ENCODE data around the gene NAV2. TPM values are rescaled to one million over a fixed set of nuclear protein-coding genes. Genes with fewer than 3 reads are reported as not detected.

The NAV2 gene
- polyA plus RNA-seq, 1 experiment, result 5.1 TPM

DNA sequence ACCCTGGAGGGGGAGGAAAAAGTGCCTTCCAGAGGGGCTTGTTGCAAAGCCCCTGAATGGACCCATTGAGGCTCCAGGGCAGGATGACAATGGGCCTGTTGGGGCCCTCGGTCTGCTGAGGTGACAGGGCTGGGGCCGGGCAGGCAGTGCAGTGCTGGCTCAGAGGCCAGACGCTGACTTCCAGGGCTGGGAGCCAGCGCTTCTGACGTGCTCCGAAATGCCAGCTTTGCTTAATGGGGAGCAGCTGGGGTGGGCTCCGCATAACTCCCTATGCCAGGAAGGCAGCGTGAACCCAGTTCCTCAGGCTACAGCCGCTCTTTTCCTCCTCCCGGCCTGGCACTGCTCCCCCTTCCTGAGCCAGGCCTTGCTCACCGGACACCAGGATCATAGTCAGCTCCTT, 17.7 kb downstream of the NAV2 start:
- Histone ChIP-seq H3K4me3 (ENCODE audit: low read depth, low read length) (no peak overlapping the region), H3K27ac (ENCODE audit: low read depth, low read length) (no peak overlapping the region), H3K27me3 (ENCODE audit: control insufficient read depth, insufficient read depth, low read length) (no peaks in the 10 kb centered on the region), H3K9me3 (ENCODE audit: control insufficient read depth, insufficient read depth, low read length) (no peaks in the 10 kb centered on the region; the same call in 1 of the 2 replicates)
- ChIA-PET CTCF (interaction anchor here (1.2 to 2.0 kb wide), 3 partner anchors 12 to 167 kb away, joined by 3 to 8 read pairs (median 7); no protein-coding TSS in a partner anchor), POLR2A (no interaction called here)
- TF ChIP-seq, protein P1, sequence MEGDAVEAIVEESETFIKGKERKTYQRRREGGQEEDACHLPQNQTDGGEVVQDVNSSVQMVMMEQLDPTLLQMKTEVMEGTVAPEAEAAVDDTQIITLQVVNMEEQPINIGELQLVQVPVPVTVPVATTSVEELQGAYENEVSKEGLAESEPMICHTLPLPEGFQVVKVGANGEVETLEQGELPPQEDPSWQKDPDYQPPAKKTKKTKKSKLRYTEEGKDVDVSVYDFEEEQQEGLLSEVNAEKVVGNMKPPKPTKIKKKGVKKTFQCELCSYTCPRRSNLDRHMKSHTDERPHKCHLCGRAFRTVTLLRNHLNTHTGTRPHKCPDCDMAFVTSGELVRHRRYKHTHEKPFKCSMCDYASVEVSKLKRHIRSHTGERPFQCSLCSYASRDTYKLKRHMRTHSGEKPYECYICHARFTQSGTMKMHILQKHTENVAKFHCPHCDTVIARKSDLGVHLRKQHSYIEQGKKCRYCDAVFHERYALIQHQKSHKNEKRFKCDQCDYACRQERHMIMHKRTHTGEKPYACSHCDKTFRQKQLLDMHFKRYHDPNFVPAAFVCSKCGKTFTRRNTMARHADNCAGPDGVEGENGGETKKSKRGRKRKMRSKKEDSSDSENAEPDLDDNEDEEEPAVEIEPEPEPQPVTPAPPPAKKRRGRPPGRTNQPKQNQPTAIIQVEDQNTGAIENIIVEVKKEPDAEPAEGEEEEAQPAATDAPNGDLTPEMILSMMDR (IDR thresholded peaks at IDR 0.05; ENCODE audit: low read depth, low read length), result no peak
- DNase-seq (ENCODE audit: low read depth, low spot score), result no peak

DNA sequence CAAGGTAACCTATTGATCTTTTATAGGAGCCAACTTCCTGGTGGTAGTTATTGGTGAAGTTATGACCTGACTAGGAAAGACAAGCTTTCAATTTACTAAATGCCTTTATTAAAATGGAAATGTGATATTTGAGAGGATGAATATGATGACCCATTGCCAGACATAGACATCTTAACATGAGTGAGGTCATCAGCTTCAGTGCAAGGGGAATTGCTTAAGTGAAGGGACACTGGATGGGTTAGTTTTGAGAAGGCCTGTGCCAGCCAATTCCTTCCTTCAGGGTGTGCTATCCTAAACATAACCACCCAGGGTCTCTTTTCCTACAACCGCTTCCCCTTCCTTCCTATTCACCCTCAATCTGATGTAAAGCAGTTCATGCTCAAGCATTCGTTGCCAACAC, 21.5 kb downstream of the NAV2 start:
- DNase-seq (ENCODE audit: low read depth, low spot score), result no peak
- TF ChIP-seq, protein P1 (IDR thresholded peaks at IDR 0.05; ENCODE audit: low read depth, low read length), result no peak
- no peak overlapping the region for H3K4me3 ChIP-seq (ENCODE audit: low read depth, low read length)
- H3K27ac ChIP-seq (ENCODE audit: low read depth, low read length), result no peak overlapping the region
- ChIA-PET CTCF (interaction anchor here (1.5 to 8.7 kb wide), 3 partner anchors 9 to 176 kb away, joined by 7 to 158 read pairs (median 12); no protein-coding TSS in a partner anchor), POLR2A (no interaction called here)
- H3K9me3 ChIP-seq (ENCODE audit: control insufficient read depth, insufficient read depth, low read length), result no peaks in the 10 kb centered on the region; the same call in 1 of the 2 replicates
- H3K27me3 ChIP-seq (ENCODE audit: control insufficient read depth, insufficient read depth, low read length), result no peaks in the 10 kb centered on the region

DNA sequence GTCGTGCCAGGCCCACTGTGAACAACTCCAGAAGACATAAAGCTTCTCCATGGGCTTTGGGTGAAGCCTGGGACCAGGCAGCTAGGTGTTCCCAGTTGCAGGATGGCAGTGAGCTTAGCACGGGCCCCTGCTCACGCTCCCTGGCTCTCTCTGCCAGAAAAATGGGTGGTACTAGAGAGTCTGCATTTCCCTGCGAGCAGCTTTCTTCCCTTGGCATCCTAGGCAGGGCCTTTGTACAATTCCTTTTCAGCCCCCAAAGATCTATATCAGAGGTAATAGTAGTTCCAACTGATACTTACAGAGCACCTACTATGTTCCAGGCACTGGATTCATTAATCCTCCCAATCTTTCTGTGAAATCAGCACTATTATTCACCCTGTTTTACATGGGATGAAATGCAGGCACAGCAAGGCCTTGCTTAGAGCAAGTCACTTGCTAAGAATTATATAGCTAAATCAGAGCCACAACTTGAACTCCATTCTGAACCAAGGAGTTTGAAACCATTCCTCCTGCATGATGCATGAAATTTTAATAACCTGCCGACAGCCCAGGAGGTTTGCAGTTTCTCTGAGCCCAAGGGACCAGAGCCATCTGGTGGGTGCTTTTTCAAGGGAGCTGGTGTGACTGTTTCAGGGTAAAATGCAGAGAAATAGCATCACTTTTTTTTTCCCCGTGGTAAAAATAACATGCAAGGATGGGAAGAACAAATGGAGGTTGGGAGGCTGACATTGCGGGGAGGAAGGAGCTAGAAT, 22.7 kb downstream of the NAV2 start:
- TF ChIP-seq, protein P1 (IDR thresholded peaks at IDR 0.05; ENCODE audit: low read depth, low read length), result peak; percentile 47
- DNase-seq (ENCODE audit: low read depth, low spot score), result peak; percentile 15
- ChIA-PET CTCF (interaction anchor here (0.6 to 8.7 kb wide), 11 partner anchors 8 to 177 kb away, joined by 3 to 158 read pairs (median 3); partner anchors contain the start of gene NAV2), POLR2A (no interaction called here)
- Histone ChIP-seq H3K27me3 (ENCODE audit: control insufficient read depth, insufficient read depth, low read length) (no peaks in the 10 kb centered on the region), H3K4me3 (ENCODE audit: low read depth, low read length) (no peak overlapping the region), H3K27ac (ENCODE audit: low read depth, low read length) (no peak overlapping the region), H3K9me3 (ENCODE audit: control insufficient read depth, insufficient read depth, low read length) (no peaks in the 10 kb centered on the region; the same call in 1 of the 2 replicates)

DNA sequence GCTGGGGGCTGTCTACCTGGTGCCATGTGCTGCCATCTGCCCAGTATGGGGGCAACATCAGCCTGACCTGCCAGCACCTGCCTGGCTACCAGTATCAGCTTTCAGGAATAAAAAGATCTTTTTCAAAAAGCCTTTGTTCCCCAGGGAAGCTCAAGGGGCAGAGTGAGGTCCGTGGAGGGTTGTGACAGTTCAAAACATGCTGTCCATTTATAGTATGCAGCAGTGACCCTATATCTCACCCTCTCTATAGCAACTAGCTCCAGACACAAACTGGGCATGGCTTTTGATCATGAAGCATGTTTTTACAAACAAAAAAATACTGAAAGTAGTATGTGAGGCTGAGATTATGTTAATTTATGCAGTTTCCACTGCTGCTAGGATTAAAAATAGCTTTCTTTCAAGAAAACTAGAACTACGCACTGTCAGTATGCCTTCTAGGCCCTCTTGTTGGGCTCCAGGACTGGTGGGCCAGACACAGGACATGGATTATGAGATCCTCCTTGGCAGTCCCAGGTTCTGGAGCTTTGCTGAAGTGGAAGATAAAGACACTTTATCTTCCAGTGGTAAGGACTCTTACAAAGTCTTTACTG, 23.4 kb downstream of the NAV2 start:
- Histone ChIP-seq H3K27ac (ENCODE audit: low read depth, low read length) (no peak overlapping the region), H3K9me3 (ENCODE audit: control insufficient read depth, insufficient read depth, low read length) (no peaks in the 10 kb centered on the region), H3K4me3 (ENCODE audit: low read depth, low read length) (no peak overlapping the region), H3K27me3 (ENCODE audit: control insufficient read depth, insufficient read depth, low read length) (no peaks in the 10 kb centered on the region)
- no peak for DNase-seq (ENCODE audit: low read depth, low spot score)
- TF ChIP-seq, protein P1 (IDR thresholded peaks at IDR 0.05; ENCODE audit: low read depth, low read length), result no peak
- POLR2A ChIA-PET, result no interaction called here
- CTCF ChIA-PET, result interaction anchor here (0.6 to 8.7 kb wide), 9 partner anchors 9 to 177 kb away, joined by 3 to 158 read pairs (median 3); partner anchors contain the start of gene NAV2

DNA sequence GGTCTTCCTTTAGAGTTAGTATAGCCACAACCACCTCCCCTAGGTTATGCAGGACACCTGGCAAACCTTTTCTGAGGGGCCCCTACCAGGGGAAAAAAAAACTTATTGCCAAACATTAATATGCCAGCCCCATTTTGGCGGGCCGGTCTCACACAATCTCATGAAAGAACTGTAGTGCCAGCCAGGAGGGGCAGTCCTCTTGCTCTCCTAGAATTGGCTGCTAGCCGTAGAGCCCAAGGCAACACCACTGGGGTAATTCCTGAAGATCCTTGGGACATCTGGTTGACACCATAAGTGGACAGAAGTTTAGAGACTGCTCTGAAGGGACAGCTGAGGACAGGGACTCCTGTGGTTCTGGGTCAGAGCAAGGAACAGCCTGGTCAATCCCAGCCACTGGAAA, 24.2 kb downstream of the NAV2 start:
- ChIA-PET POLR2A (no interaction called here), CTCF (interaction anchor here (0.6 to 8.7 kb wide), 3 partner anchors 30 to 178 kb away, joined by 4 to 158 read pairs (median 12); no protein-coding TSS in a partner anchor)
- no peak for DNase-seq (ENCODE audit: low read depth, low spot score)
- TF ChIP-seq, protein P1 (IDR thresholded peaks at IDR 0.05; ENCODE audit: low read depth, low read length), result no peak
- no peaks in the 10 kb centered on the region for H3K9me3 ChIP-seq (ENCODE audit: control insufficient read depth, insufficient read depth, low read length)
- H3K27me3 ChIP-seq (ENCODE audit: control insufficient read depth, insufficient read depth, low read length), result no peaks in the 10 kb centered on the region
- no peak overlapping the region for H3K4me3 ChIP-seq (ENCODE audit: low read depth, low read length)
- H3K27ac ChIP-seq (ENCODE audit: low read depth, low read length), result no peak overlapping the region
